Measurements from ENCODE around the gene TIMM44.
A peak's percentile ranks its signal among the peaks of the same experiment; 100 is the strongest.

The TIMM44 gene

GRCh38 chr19:7914598-7915045 lies 28.8 kb downstream of the TIMM44 start, which contains the start of gene TGFBR3L:
Gene TGFBR3L, plus strand, starts transcription at chr19:7914830.
- DNase-seq (ENCODE audit: low read depth in 3 of 3): no peak

- no peak for DNase-seq (ENCODE audit: low read depth in 3 of 3)
Observed at GRCh38 chr19:7914099-7914498, 29.4 kb downstream of the TIMM44 start.

- no peak for DNase-seq (ENCODE audit: low read depth in 3 of 3)
Observed at GRCh38 chr19:7913652-7914051, 29.8 kb downstream of the TIMM44 start.

GRCh38 chr19:7912697-7913564 lies 30.5 kb downstream of the TIMM44 start:
- DNase-seq (ENCODE audit: low read depth in 3 of 3): no peak

- DNase-seq (ENCODE audit: low read depth in 3 of 3): no peak
Observed at GRCh38 chr19:7912144-7912696, 31.2 kb downstream of the TIMM44 start.

GRCh38 chr19:7911508-7912143 lies 31.8 kb downstream of the TIMM44 start:
- no peak for DNase-seq (ENCODE audit: low read depth in 3 of 3)

- DNase-seq (ENCODE audit: low read depth in 3 of 3): no peak
Observed at GRCh38 chr19:7910321-7911161, 32.9 kb downstream of the TIMM44 start.

- no peak for DNase-seq (ENCODE audit: low read depth in 3 of 3)
Observed at GRCh38 chr19:7909471-7910067, 33.9 kb downstream of the TIMM44 start.

- no peak for DNase-seq (ENCODE audit: low read depth in 3 of 3)
Observed at GRCh38 chr19:7908742-7909461, 34.6 kb downstream of the TIMM44 start.

GRCh38 chr19:7908078-7908699 lies 35.3 kb downstream of the TIMM44 start:
- no peak for DNase-seq (ENCODE audit: low read depth in 3 of 3)

GRCh38 chr19:7907544-7907943 lies 35.9 kb downstream of the TIMM44 start:
- DNase-seq (ENCODE audit: low read depth in 3 of 3): no peak

- DNase-seq (ENCODE audit: low read depth in 3 of 3): no peak
Observed at GRCh38 chr19:7907122-7907521, 36.3 kb downstream of the TIMM44 start.

GRCh38 chr19:7905859-7906258 lies 37.6 kb downstream of the TIMM44 start:
- no peak for DNase-seq (ENCODE audit: low read depth in 3 of 3)

GRCh38 chr19:7905268-7905667 lies 38.2 kb downstream of the TIMM44 start:
- no peak for DNase-seq (ENCODE audit: low read depth in 3 of 3)

GRCh38 chr19:7904074-7905020 lies 39.1 kb downstream of the TIMM44 start:
- peak in 1 of 3 experiments; percentile 61 for DNase-seq (ENCODE audit: low read depth in 3 of 3)

- peak; percentile 100 for DNase-seq (ENCODE audit: low read depth in 3 of 3)
Observed at GRCh38 chr19:7903244-7904073, 40.0 kb downstream of the TIMM44 start, which contains the start of gene MAP2K7. Gene MAP2K7, plus strand, starts transcription at chr19:7903877. Its CDS starts 68 bp downstream, at chr19:7903945.

GRCh38 chr19:7902796-7903243 lies 40.6 kb downstream of the TIMM44 start:
- DNase-seq (ENCODE audit: low read depth in 3 of 3): no peak

- no peak for DNase-seq (ENCODE audit: low read depth in 3 of 3)
Observed at GRCh38 chr19:7901337-7901736, 42.1 kb downstream of the TIMM44 start.
